ENCODE data around the gene GPX5. TPM values are rescaled to one million over a fixed set of nuclear protein-coding genes. Genes with fewer than 3 reads are reported as not detected.
"Not testable (repeated sequence)": the region's sequence is repeated elsewhere in the genome, so short reads cannot be mapped to it uniquely, and the experiment has no call there.

GPX5 gene
- total RNA-seq, 4 donors from 2014 or later: not detected

- Histone ChIP-seq H3K27ac (no peak overlapping the region), H3K36me3 (no peaks in the 10 kb centered on the region), H3K4me3 (replicated peaks in 1 of 3) (no peak overlapping the region), H3K9me3 (no peaks in the 10 kb centered on the region), H3K27me3 (no peaks in the 10 kb centered on the region), H3K4me1 (no peaks in the 10 kb centered on the region)
- DNase-seq: no peak
- WGBS, 2 donors: 95 to 97% methylated on average over 1 of the region's 1 CpG
- TF ChIP-seq POLR2A (IDR thresholded peaks at IDR 0.05): no peak
- TF ChIP-seq, protein P1, sequence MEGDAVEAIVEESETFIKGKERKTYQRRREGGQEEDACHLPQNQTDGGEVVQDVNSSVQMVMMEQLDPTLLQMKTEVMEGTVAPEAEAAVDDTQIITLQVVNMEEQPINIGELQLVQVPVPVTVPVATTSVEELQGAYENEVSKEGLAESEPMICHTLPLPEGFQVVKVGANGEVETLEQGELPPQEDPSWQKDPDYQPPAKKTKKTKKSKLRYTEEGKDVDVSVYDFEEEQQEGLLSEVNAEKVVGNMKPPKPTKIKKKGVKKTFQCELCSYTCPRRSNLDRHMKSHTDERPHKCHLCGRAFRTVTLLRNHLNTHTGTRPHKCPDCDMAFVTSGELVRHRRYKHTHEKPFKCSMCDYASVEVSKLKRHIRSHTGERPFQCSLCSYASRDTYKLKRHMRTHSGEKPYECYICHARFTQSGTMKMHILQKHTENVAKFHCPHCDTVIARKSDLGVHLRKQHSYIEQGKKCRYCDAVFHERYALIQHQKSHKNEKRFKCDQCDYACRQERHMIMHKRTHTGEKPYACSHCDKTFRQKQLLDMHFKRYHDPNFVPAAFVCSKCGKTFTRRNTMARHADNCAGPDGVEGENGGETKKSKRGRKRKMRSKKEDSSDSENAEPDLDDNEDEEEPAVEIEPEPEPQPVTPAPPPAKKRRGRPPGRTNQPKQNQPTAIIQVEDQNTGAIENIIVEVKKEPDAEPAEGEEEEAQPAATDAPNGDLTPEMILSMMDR (IDR thresholded peaks at IDR 0.05): no peak
- intact Hi-C loops (cut with DNase I): no loop called here
Measured at GRCh38 chr6:28505733-28506132, 19.9 kb upstream of the GPX5 start.

- intact Hi-C loops (cut with DNase I): no loop called here
- Histone ChIP-seq H3K36me3 (no peaks in the 10 kb centered on the region), H3K4me1 (no peaks in the 10 kb centered on the region), H3K9me3 (no peaks in the 10 kb centered on the region), H3K27me3 (no peaks in the 10 kb centered on the region), H3K4me3 (replicated peaks in 1 of 3) (no peak overlapping the region), H3K27ac (no peak overlapping the region)
- no peak for DNase-seq
- TF ChIP-seq, protein P1 (IDR thresholded peaks at IDR 0.05): no peak
- TF ChIP-seq POLR2A (IDR thresholded peaks at IDR 0.05): no peak
- 54 to 58% methylated on average over 4 of the region's 4 CpGs for WGBS, 2 donors
Measured at GRCh38 chr6:28506807-28507475, 18.7 kb upstream of the GPX5 start.

GRCh38 chr6:28511628-28512300, 13.9 kb upstream of the GPX5 start:
- TF ChIP-seq, protein P1 (IDR thresholded peaks at IDR 0.05): no peak
- TF ChIP-seq POLR2A (IDR thresholded peaks at IDR 0.05): no peak
- WGBS, 2 donors: 96 to 98% methylated on average over 10 to 43 of the region's 51 CpGs
- Histone ChIP-seq H3K27me3 (no peaks in the 10 kb centered on the region), H3K36me3 (no peaks in the 10 kb centered on the region), H3K4me3 (replicated peaks in 1 of 3) (no peak overlapping the region), H3K27ac (no peak overlapping the region), H3K9me3 (no peaks in the 10 kb centered on the region), H3K4me1 (no peaks in the 10 kb centered on the region)
- intact Hi-C loops (cut with DNase I): no loop called here
- DNase-seq: no peak

DNA sequence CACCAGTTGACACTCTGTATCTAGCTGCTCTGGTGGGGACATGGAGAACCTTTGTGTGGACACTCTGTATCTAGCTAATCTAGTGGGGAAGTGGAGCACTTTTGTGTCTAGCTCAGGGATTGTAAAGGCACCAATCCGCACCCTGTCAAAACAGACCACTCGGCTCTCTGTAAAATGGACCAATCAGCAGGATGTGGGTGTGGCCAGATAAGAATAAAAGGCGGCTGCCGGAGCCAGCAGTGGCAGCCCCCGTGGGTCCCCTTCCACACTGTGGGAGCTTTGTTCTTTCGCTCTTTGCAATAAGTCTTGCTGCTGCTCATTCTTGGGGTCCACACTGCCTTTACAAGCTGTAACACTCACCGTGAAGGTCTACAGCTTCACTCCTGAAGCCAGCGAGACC, 13.3 kb upstream of the GPX5 start:
- intact Hi-C loops (cut with DNase I); H3K27me3 ChIP-seq; H3K4me3 ChIP-seq (replicated peaks in 1 of 3); DNase-seq; H3K27ac ChIP-seq; H3K4me1 ChIP-seq; H3K36me3 ChIP-seq; H3K9me3 ChIP-seq: not testable (repeated sequence)
- 88 to 94% methylated on average over 8 of the region's 8 CpGs for WGBS, 2 donors

DNA sequence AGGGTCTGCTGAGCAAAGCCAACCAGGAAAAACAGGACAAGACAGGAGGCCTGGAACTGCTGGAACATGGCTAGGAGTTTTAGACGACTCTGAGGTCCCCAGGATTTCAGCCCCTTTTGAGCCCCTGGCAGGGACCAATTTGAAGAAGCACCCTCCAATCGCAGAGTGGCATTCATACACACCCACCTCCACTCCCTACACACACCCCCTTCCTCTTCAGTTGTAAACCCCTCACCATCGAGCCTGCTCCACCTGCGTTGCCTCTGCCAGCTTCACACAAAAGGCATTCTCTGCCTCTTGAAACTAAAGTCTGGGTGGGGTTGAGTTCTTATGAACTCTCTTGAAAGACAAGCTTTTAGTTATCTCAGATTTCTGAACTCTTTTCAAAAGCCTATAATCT, 10.0 kb upstream of the GPX5 start, which contains the start of gene GPX6:
Gene GPX6 (minus strand): TSS at position 118 of the 400 bp plus-strand sequence. CDS start 50 bp downstream, at position 68.
- no peak within 1 kb of the TSS for H3K27ac ChIP-seq
- intact Hi-C loops (cut with DNase I): no loop called here
- DNase-seq: no peak
- H3K4me1 ChIP-seq: no peaks in the 10 kb centered on the region
- 29 to 40% methylated on average over 4 of the region's 4 CpGs for WGBS, 2 donors
- no peaks in the 10 kb centered on the region for H3K27me3 ChIP-seq
- H3K9me3 ChIP-seq: no peaks in the 10 kb centered on the region
- H3K36me3 ChIP-seq: no peaks in the 10 kb centered on the region
- TF ChIP-seq, protein P1 (IDR thresholded peaks at IDR 0.05): no peak
- no peak for TF ChIP-seq POLR2A (IDR thresholded peaks at IDR 0.05)
- H3K4me3 ChIP-seq (replicated peaks in 1 of 3): no peak within 1 kb of the TSS
